ENCODE measurements around the gene DAPK2. TPM values are rescaled to one million over a fixed set of nuclear protein-coding genes. Genes with fewer than 3 reads are reported as not detected.
A peak's percentile ranks its signal among the peaks of the same experiment; 100 is the strongest.

The DAPK2 gene
- total and polyA plus RNA-seq, 2 of the 13 experiments (the other 11 are each of a cell fraction or from before 2014, with no cell fraction given) = 0.33 to 0.63 TPM

GRCh38 chr15:64093627-64094417, 47.5 kb upstream of the DAPK2 start, which contains the start of gene CIAO2A (continued):
- TF ChIP-seq ZBTB10 (CRISPR knock-in tag; IDR thresholded peaks at IDR 0.05; ENCODE audit: borderline replicate concordance) (no peak; the same call in 1 of the 2 replicates), ZXDC (CRISPR knock-in tag; IDR thresholded peaks at IDR 0.05) (no peak), ZFY (CRISPR knock-in tag; IDR thresholded peaks at IDR 0.05) (peak; percentile 61), TRIM24 (CRISPR knock-in tag; IDR thresholded peaks at IDR 0.05) (no peak), CBX1 (IDR thresholded peaks at IDR 0.05; ENCODE audit: low read depth) (no peak), ZNF775 (CRISPR knock-in tag; IDR thresholded peaks at IDR 0.05; ENCODE audit: borderline replicate concordance) (no peak), ZNF724P (CRISPR knock-in tag; IDR thresholded peaks at IDR 0.05; ENCODE audit: borderline replicate concordance) (peak; percentile 29; the same call in 1 of the 2 replicates), ZNF234 (CRISPR knock-in tag; conservative IDR thresholded peaks at IDR 0.05) (no peak), NCOR1 (IDR thresholded peaks at IDR 0.05; ENCODE audit: borderline replicate concordance, low read length) (no peak; the same call in 1 of the 2 replicates), ZNF225 (CRISPR knock-in tag; IDR thresholded peaks at IDR 0.05) (no peak; the same call in 1 of the 2 replicates), TARDBP (CRISPR knock-in tag; IDR thresholded peaks at IDR 0.05) (peak; percentile 71), AKAP8 (CRISPR knock-in tag; IDR thresholded peaks at IDR 0.05) (no peak), PTBP1 (IDR thresholded peaks at IDR 0.05; ENCODE audit: low read depth, low read length, poor library complexity, severe bottlenecking) (no peak), RAD21 (CRISPR knock-in tag; IDR thresholded peaks at IDR 0.05) (no peak), ZNF362 (CRISPR knock-in tag; IDR thresholded peaks at IDR 0.05; ENCODE audit: borderline replicate concordance) (no peak), ZNF660 (CRISPR knock-in tag; IDR thresholded peaks at IDR 0.05; ENCODE audit: borderline replicate concordance, low read depth) (no peak), ZNF235 (CRISPR knock-in tag; IDR thresholded peaks at IDR 0.05; ENCODE audit: borderline replicate concordance) (no peak), MYPOP (CRISPR knock-in tag; IDR thresholded peaks at IDR 0.05) (peak; percentile 63), HCFC1 (IDR thresholded peaks at IDR 0.05; ENCODE audit: low read depth, low read length) (peak; percentile 95)
- TF ChIP-seq, protein P1, sequence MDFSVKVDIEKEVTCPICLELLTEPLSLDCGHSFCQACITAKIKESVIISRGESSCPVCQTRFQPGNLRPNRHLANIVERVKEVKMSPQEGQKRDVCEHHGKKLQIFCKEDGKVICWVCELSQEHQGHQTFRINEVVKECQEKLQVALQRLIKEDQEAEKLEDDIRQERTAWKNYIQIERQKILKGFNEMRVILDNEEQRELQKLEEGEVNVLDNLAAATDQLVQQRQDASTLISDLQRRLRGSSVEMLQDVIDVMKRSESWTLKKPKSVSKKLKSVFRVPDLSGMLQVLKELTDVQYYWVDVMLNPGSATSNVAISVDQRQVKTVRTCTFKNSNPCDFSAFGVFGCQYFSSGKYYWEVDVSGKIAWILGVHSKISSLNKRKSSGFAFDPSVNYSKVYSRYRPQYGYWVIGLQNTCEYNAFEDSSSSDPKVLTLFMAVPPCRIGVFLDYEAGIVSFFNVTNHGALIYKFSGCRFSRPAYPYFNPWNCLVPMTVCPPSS (IDR thresholded peaks at IDR 0.05) = no peak

Data from HepG2 (cell line).